SHP77 (cell line): Measurements from ENCODE around the gene SOX18.
"Not testable (repeated sequence)": the region's sequence is repeated elsewhere in the genome, so short reads cannot be mapped to it uniquely, and the experiment has no call there.

Experiments
- DNase-seq, 2 experiments: peaks; one replicate each; lab custom pipeline; 2025; lab: John Stamatoyannopoulos, UW

The SOX18 gene

GRCh38 chr20:64049060-64049877, at the start of gene SOX18:
SOX18 (minus strand) TSS chr20:64049639; CDS start chr20:64049516, 123 bp downstream.
- DNase-seq, result no peak

GRCh38 chr20:64098471-64099013, 49.1 kb upstream of the SOX18 start:
- no peak for DNase-seq

GRCh38 chr20:64096535-64096934, 47.1 kb upstream of the SOX18 start:
- no peak for DNase-seq

- DNase-seq, result no peak
These were observed 46.5 kb upstream of the SOX18 start for GRCh38 chr20:64095927-64096326.

GRCh38 chr20:64095455-64095854, 46.0 kb upstream of the SOX18 start:
- DNase-seq, result no peak

GRCh38 chr20:64093013-64093503, 43.6 kb upstream of the SOX18 start:
- DNase-seq, result peak; percentile 78 to 81

- peak in 1 of 2 experiments; percentile 44 for DNase-seq
These were observed 43.0 kb upstream of the SOX18 start for GRCh38 chr20:64092258-64093012.

- DNase-seq, result peak; percentile 53 to 77
These were observed 42.3 kb upstream of the SOX18 start for GRCh38 chr20:64091770-64092169.

GRCh38 chr20:64091340-64091739, 41.9 kb upstream of the SOX18 start:
- peak in 1 of 2 experiments; percentile 56 for DNase-seq

- DNase-seq, result peak; percentile 24 to 39
These were observed 40.7 kb upstream of the SOX18 start for GRCh38 chr20:64090165-64090564.

GRCh38 chr20:64088586-64088985, 39.1 kb upstream of the SOX18 start:
- DNase-seq, result not testable (repeated sequence)

GRCh38 chr20:64087226-64087825, 37.9 kb upstream of the SOX18 start:
- not testable (repeated sequence) for DNase-seq

- no peak for DNase-seq
These were observed 37.4 kb upstream of the SOX18 start for GRCh38 chr20:64086801-64087200.

GRCh38 chr20:64084685-64085152, 35.3 kb upstream of the SOX18 start:
- peak in 1 of 2 experiments; percentile 52 for DNase-seq

- DNase-seq, result no peak
These were observed 34.6 kb upstream of the SOX18 start, which contains the start of gene LKAAEAR1 for GRCh38 chr20:64083804-64084684. LKAAEAR1 (minus strand) TSS chr20:64084398; CDS start chr20:64084219, 179 bp downstream.

GRCh38 chr20:64083378-64083803, 34.0 kb upstream of the SOX18 start:
- DNase-seq, result peak; percentile 85 to 95

- no peak for DNase-seq
These were observed 33.5 kb upstream of the SOX18 start for GRCh38 chr20:64082820-64083377.

- DNase-seq, result no peak
These were observed 32.8 kb upstream of the SOX18 start for GRCh38 chr20:64082126-64082731.

- no peak for DNase-seq
These were observed 32.2 kb upstream of the SOX18 start for GRCh38 chr20:64081624-64081964.
